Suprapubic skin (tissue), 3 donors: ENCODE measurements around the gene PEX19.

Source experiments
- CTCF ChIP-seq, 2 donors: fragments of 200-600 bp in 1 of 2; fragments of 450-650 bp in 1 of 2; sonication (generic) in 1 of 2; IDR thresholded peaks; one replicate each; pipeline ENCODE4 v1.5.1; 2016 to 2019; ENCODE audit warnings: antibody characterized with exemption in 2 of 2, mild to moderate bottlenecking in 1 of 2, moderate library complexity in 1 of 2
- POLR2A ChIP-seq, 2 donors: fragments of 450-650 bp; IDR thresholded peaks; one replicate each; pipeline ENCODE4 v1.6.1; 2017; ENCODE audit warnings: antibody characterized with exemption in 2 of 2, mild to moderate bottlenecking in 2 of 2, moderate library complexity in 2 of 2

DNA sequence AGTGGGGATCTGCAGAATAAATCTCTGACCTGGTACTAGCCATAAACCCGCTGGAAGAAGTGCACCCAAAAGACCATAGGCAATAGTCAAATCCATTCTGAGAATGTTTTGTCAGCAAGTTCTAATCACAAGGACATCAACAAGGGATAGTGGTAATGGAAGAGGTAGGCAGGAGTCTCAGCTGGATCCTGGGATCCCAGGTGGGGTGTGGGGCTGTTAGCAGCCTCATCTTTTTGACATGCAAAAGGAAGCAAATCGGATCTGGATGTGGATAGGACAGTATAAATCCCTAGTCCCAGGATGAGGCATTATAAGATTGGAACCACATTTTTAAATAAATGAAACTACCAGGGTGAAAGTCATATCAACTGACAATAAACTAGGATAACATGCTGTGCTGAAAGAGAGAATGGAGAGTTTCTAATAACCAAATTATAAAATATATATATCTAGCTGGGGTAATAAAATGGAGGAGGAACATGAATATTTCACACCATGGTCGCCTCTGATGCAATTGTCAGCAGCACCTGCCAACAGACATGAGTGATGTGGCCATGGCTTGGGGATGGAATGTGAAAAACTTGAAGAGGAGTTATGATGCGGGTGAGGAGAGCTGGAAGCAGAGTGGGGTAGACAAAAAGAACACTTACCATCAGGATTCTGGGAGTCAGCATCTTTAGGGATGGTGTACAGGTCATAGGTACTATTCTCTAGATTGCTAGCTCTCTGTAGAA is 23.7 kb upstream of the PEX19 start:
- TF ChIP-seq POLR2A (IDR thresholded peaks at IDR 0.05) (no peak), CTCF (IDR thresholded peaks at IDR 0.05) (no peak)
